ENCODE results near the gene NQO1.
A peak's percentile ranks its signal among the peaks of the same experiment; 100 is the strongest.

The NQO1 gene

GRCh38 chr16:69745959-69746358 lies 19.6 kb upstream of the NQO1 start:
- Mint-ChIP-seq H3K9me3 (no peaks in the 10 kb centered on the region), H3K4me1 (no peaks in the 10 kb centered on the region), H3K4me3 (no peak overlapping the region)

DNA sequence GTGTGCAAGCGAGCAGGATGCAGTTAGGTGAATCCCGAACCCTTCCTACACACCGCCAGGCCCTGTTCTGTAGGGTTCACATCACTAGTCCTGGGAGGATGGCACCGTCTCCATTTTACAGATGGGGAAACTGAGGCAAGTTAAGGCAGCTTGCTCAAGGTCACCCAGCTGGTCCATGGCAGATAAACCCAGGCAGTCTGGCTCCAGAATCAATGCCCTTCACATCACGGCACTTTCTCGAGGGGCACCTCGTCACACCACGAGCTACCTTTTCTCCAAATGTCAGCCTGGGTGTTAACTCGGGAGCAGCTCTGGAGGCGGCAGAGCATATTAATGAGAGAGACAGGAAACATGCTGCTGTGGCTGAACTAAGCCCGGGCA lies 18.9 kb upstream of the NQO1 start:
- TF ChIP-seq, protein P1, sequence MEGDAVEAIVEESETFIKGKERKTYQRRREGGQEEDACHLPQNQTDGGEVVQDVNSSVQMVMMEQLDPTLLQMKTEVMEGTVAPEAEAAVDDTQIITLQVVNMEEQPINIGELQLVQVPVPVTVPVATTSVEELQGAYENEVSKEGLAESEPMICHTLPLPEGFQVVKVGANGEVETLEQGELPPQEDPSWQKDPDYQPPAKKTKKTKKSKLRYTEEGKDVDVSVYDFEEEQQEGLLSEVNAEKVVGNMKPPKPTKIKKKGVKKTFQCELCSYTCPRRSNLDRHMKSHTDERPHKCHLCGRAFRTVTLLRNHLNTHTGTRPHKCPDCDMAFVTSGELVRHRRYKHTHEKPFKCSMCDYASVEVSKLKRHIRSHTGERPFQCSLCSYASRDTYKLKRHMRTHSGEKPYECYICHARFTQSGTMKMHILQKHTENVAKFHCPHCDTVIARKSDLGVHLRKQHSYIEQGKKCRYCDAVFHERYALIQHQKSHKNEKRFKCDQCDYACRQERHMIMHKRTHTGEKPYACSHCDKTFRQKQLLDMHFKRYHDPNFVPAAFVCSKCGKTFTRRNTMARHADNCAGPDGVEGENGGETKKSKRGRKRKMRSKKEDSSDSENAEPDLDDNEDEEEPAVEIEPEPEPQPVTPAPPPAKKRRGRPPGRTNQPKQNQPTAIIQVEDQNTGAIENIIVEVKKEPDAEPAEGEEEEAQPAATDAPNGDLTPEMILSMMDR (IDR thresholded peaks at IDR 0.05; ENCODE audit: unreplicated experiment in 3 of 3), result no peak
- H3K4me3 Mint-ChIP-seq, result no peak overlapping the region
- no peaks in the 10 kb centered on the region for H3K9me3 Mint-ChIP-seq
- peaks cover 77% of the 10 kb centered on the region for H3K36me3 Mint-ChIP-seq (ENCODE audit: low read depth)
- no peaks in the 10 kb centered on the region for H3K4me1 Mint-ChIP-seq
- H3K27ac Mint-ChIP-seq, result no peak overlapping the region
- no peaks in the 10 kb centered on the region for H3K27me3 Mint-ChIP-seq (ENCODE audit: low read depth)

More at GRCh38 chr16:69745959-69746358, 19.6 kb upstream of the NQO1 start:
- TF ChIP-seq, protein P1 (IDR thresholded peaks at IDR 0.05; ENCODE audit: unreplicated experiment in 3 of 3), result no peak
- Mint-ChIP-seq H3K27me3 (ENCODE audit: low read depth) (no peaks in the 10 kb centered on the region), H3K36me3 (ENCODE audit: low read depth) (peaks cover 78% of the 10 kb centered on the region), H3K27ac (no peak overlapping the region)

DNA sequence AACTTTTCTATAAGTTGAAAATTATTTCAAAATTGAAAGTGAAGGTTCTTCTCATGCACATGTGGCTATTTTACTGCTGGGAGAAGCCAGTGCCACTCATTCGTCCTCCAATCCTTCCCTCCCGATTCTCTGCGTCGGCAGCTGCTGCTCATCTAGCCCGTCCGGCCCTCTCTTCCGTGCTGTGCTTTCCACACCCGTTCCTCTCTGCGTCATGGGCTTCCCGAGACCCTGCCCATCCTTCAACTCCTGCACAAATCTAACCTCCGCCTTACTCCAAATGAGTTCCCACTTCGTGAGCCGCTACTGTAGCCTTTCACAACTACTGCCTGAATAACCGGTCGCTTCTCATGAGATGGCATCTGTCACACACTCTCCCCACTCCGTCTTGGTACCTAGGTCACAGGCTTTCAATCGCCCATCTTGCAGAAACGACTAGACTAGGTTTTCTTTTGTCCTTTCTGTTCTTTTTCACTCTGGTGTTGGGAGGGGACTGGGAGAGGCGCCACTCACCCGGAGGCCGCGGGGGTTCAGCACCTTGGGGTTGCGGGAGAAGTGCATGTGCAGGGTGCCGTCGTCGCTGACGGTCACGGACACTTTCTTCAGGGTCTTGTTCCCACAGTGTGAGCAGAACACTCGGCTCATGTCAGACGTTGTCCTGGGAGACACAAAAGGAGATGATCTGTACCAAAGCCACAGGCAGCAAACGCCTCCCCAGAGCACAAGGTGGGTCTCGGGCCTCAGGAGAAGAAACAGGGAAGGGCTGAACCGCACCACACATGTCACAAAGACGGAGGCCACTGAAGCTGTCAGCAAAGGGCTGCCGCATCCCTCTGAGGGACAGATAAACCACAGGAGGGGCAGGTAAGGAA lies 18.2 kb upstream of the NQO1 start:
- H3K27me3 Mint-ChIP-seq (ENCODE audit: low read depth), result no peaks in the 10 kb centered on the region
- peak overlapping the region in 2 of 3 experiments; percentile 11 to 32 for H3K27ac Mint-ChIP-seq
- TF ChIP-seq, protein P1 (IDR thresholded peaks at IDR 0.05; ENCODE audit: unreplicated experiment in 3 of 3), result no peak
- H3K4me3 Mint-ChIP-seq, result no peak overlapping the region
- no peaks in the 10 kb centered on the region for H3K9me3 Mint-ChIP-seq
- H3K4me1 Mint-ChIP-seq, result no peaks in the 10 kb centered on the region
- peaks cover 80% of the 10 kb centered on the region for H3K36me3 Mint-ChIP-seq (ENCODE audit: low read depth)

DNA sequence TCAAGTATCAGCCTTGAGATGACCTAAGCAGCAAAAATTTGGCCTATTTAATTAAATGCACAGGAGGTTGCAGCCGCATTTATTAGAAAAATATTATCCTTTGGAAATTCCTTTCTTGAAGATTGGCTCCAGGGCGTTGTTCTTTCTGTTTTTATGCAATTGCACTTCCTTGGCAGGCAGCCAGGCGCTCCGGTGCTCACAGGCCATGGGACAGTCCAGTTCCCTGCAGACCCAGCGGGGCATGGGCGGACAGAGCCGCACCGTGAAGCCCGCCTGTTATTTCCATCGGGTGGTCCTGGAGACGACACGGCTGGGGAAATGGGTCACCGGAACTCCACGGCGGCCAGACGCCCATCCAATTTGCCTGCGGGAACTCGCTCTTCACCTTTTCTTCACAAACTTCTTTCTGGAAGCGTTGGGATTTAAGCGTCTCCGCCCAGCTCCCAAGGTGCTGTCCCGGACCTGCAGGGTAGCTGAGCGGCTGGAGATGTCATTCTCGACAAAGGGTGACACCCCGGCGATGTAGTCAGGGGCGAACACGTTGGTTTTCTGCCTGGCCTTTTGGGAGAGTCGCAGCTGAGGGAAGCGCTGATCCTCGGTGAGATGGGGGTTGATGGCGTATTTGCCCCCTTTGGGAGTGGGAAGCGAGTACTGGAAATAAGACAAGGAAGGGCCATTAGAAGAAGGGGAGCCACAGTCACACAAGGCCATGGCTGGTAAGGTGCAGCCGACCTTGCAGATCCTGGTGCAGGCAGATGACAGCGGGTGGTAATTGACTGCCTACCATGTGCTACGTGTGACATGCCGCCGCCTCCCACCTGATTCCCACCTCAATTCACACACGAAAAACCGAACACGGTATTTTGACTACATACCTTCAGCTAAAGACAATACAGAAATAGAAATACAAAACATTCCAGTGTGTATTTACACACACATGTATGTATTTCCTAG lies 15.9 kb upstream of the NQO1 start:
- no peaks in the 10 kb centered on the region for H3K9me3 Mint-ChIP-seq
- peaks cover 60% of the 10 kb centered on the region for H3K36me3 Mint-ChIP-seq (ENCODE audit: low read depth)
- no peaks in the 10 kb centered on the region for H3K4me1 Mint-ChIP-seq
- no peak overlapping the region for H3K4me3 Mint-ChIP-seq
- H3K27me3 Mint-ChIP-seq (ENCODE audit: low read depth), result no peaks in the 10 kb centered on the region
- TF ChIP-seq, protein P1 (IDR thresholded peaks at IDR 0.05; ENCODE audit: unreplicated experiment in 3 of 3), result no peak
- peak overlapping the region; percentile 64 to 87 (median 86) for H3K27ac Mint-ChIP-seq

DNA sequence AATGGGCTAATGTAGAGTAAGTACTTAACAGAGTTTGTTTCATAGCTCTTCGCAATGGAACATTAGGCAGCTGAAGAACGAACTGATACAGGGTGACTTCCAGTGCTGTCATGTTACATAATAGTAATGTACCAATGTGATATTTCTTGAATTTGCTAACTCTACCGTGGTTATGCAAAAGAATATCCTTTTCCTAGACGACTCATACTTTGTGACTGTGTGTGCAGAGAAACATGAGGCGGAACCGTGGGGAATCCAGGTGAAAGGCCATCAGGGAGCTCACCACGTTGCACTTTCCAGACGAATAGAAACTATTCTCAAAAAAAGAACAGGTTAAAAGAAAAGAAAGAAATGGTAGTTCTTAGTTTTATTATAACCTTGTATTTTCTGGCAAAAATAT lies 15.2 kb upstream of the NQO1 start:
- no peak overlapping the region for H3K4me3 Mint-ChIP-seq
- H3K27ac Mint-ChIP-seq, result peak overlapping the region; percentile 64 to 87 (median 86)
- no peaks in the 10 kb centered on the region for H3K9me3 Mint-ChIP-seq
- no peaks in the 10 kb centered on the region for H3K27me3 Mint-ChIP-seq (ENCODE audit: low read depth)
- no peaks in the 10 kb centered on the region for H3K4me1 Mint-ChIP-seq
- TF ChIP-seq, protein P1 (IDR thresholded peaks at IDR 0.05; ENCODE audit: unreplicated experiment in 3 of 3), result no peak
- peaks cover 58% of the 10 kb centered on the region for H3K36me3 Mint-ChIP-seq (ENCODE audit: low read depth)

Measured in nephron (organoid).